Mesothelial cell of epicardium (in vitro differentiated cells): ENCODE data around the gene FAM83F. TPM values are rescaled to one million over a fixed set of nuclear protein-coding genes. Genes with fewer than 3 reads are reported as not detected.
A peak's percentile ranks its signal among the peaks of the same experiment; 100 is the strongest.
"Not testable (repeated sequence)": the region's sequence is repeated elsewhere in the genome, so short reads cannot be mapped to it uniquely, and the experiment has no call there.

Experiments used
- DNase-seq, 2 experiments: peaks; one replicate each; pipeline ENCODE4 v3.0.0; 2021; ENCODE audit warnings: low spot score in 2 of 2; ENCODE audit not compliant: unreplicated experiment in 2 of 2
- H3K27ac Mint-ChIP-seq: 2 replicates; pipeline ENCODE4 v1.8.0; 2021; ENCODE audit warnings: mixed read lengths
- H3K27me3 Mint-ChIP-seq: 2 replicates; pipeline ENCODE4 v1.8.0; 2021; ENCODE audit warnings: low read depth, mixed read lengths
- H3K36me3 Mint-ChIP-seq: 2 replicates; pipeline ENCODE4 v1.8.0; 2021; ENCODE audit warnings: mixed read lengths
- H3K4me1 Mint-ChIP-seq: 2 replicates; pipeline ENCODE4 v1.8.0; 2021; ENCODE audit warnings: mixed read lengths
- H3K4me3 Mint-ChIP-seq: 2 replicates; pipeline ENCODE4 v1.8.0; 2021; ENCODE audit warnings: mild to moderate bottlenecking, moderate library complexity, mixed read lengths
- H3K9me3 Mint-ChIP-seq: 2 replicates; pipeline ENCODE4 v1.8.0; 2021; ENCODE audit warnings: mixed read lengths
- CTCF ChIP-seq: fragments of 200-600 bp; sonication (generic); IDR thresholded peaks from one replicate; pipeline ENCODE4 v1.5.0; 2021; ENCODE audit warnings: antibody characterized with exemption; ENCODE audit not compliant: unreplicated experiment
- total RNA-seq: library from RNA; stranded (reverse); gene quantifications from 3 replicates; pipeline ENCODE4 v1.2.1, GENCODE V29; 2021

The FAM83F gene
- total RNA-seq, 1 donor from 2014 or later, result 8.0 TPM

- no peaks in the 10 kb centered on the region for H3K27me3 Mint-ChIP-seq
- no peak overlapping the region for H3K27ac Mint-ChIP-seq
- H3K4me3 Mint-ChIP-seq, result no peak overlapping the region
- TF ChIP-seq CTCF, result no peak
- peaks cover 24% of the 10 kb centered on the region for H3K4me1 Mint-ChIP-seq
- no peaks in the 10 kb centered on the region for H3K9me3 Mint-ChIP-seq
- DNase-seq, result no peak
- H3K36me3 Mint-ChIP-seq, result no peaks in the 10 kb centered on the region
These were observed 44.6 kb upstream of the FAM83F start for GRCh38 chr22:39949964-39950737.

GRCh38 chr22:39951603-39952293 lies 43.0 kb upstream of the FAM83F start:
- H3K36me3 Mint-ChIP-seq, H3K4me3 Mint-ChIP-seq, H3K9me3 Mint-ChIP-seq, H3K27me3 Mint-ChIP-seq, DNase-seq, H3K27ac Mint-ChIP-seq: not testable (repeated sequence)
- H3K4me1 Mint-ChIP-seq, result peaks cover 27% of the 10 kb centered on the region

DNA sequence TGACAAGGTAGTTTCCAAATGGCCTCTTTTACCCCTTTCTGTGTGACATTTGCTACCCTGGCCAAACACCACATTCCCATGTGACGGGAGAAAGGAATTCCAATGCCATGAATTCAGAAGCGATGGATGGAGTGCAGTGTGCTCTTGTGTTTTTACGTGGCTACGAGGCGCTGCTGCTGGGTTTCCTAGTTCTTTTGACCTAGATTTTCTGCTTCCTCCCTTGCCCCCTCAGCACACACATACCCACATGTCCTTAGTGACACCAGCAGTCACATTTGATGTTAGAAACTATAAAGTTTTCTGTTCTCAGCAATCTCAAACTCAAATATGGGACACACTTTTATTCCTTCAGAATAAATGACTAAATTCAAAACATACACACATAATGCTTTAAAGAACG lies 42.4 kb upstream of the FAM83F start:
- no peak for DNase-seq
- H3K4me3 Mint-ChIP-seq, result no peak overlapping the region
- TF ChIP-seq CTCF, result no peak
- H3K27ac Mint-ChIP-seq, result no peak overlapping the region
- H3K9me3 Mint-ChIP-seq, result no peaks in the 10 kb centered on the region
- H3K4me1 Mint-ChIP-seq, result peaks cover 25% of the 10 kb centered on the region
- H3K36me3 Mint-ChIP-seq, result no peaks in the 10 kb centered on the region
- no peaks in the 10 kb centered on the region for H3K27me3 Mint-ChIP-seq

DNA sequence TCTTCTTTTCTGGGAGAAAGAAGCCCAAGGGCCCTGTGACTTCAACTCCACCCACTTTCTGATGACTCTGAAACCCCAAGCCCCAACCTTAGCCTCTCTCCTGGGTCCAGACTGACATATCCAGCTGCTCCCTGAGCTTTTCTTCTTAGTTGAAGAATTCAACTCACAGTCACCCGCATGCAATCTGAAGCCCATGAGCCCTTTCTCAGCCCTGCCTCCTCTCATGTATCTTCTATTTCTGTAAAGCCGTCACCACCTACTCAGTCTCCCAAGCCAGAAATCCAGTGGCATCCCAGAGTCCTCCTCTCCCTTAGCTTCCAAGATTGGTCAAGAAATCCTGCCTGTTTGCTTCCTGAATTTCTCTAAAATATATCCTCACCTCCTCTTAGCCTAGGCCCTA lies 41.7 kb upstream of the FAM83F start:
- Mint-ChIP-seq H3K4me1 (peaks cover 25% of the 10 kb centered on the region), H3K9me3 (no peaks in the 10 kb centered on the region), H3K27ac (no peak overlapping the region), H3K4me3 (no peak overlapping the region), H3K36me3 (no peaks in the 10 kb centered on the region), H3K27me3 (no peaks in the 10 kb centered on the region)
- TF ChIP-seq CTCF, result no peak
- DNase-seq, result no peak

DNA sequence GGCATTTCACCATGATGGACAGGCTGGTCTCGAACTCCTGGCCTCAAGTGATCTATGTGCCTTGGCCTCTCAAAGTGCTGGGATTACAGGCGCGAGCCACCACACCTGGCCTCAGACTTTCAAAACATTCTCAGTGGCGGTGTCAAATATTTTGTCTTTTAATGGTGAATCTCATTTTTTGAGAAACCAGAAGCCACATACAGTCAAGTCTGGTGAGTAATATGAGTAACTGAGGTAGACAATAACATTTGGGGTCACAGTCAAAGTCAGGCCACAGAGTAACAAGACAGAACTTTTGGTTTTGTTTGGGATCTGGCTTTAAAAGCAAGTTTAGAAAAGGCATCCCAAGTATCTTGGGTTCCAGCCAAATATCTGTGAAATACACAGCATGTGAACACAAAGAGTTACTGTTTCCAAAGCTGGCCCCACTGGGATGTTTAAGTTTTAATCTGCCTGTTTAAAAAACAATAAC lies 40.1 kb upstream of the FAM83F start:
- Mint-ChIP-seq H3K36me3 (no peaks in the 10 kb centered on the region), H3K9me3 (no peaks in the 10 kb centered on the region), H3K27ac (peak overlapping the region; percentile 80), H3K4me3 (no peak overlapping the region), H3K27me3 (peaks cover 5% of the 10 kb centered on the region), H3K4me1 (peaks cover 22% of the 10 kb centered on the region)
- TF ChIP-seq CTCF, result no peak
- no peak for DNase-seq

GRCh38 chr22:39955675-39956074 lies 39.1 kb upstream of the FAM83F start:
- Mint-ChIP-seq H3K27ac (no peak overlapping the region), H3K9me3 (no peaks in the 10 kb centered on the region), H3K4me3 (no peak overlapping the region), H3K27me3 (peaks cover 12% of the 10 kb centered on the region), H3K36me3 (no peaks in the 10 kb centered on the region), H3K4me1 (peaks cover 21% of the 10 kb centered on the region)
- no peak for DNase-seq
- no peak for TF ChIP-seq CTCF
